ENCODE data around the gene FOXO3. TPM values are rescaled to one million over a fixed set of nuclear protein-coding genes. Genes with fewer than 3 reads are reported as not detected.

Gene FOXO3
- polyA plus RNA-seq, 1 donor (not counting 4 experiments of a cell fraction or from before 2014, with no cell fraction given) = 17.6 TPM

GRCh38 chr6:108633436-108633835 is 72.7 kb downstream of the FOXO3 start:
- no peaks in the 10 kb centered on the region for H3K9me1 ChIP-seq (ENCODE audit: control insufficient read depth, extremely low read depth, insufficient read depth, low read length)
- peaks cover 17% of the 10 kb centered on the region for H3K4me1 ChIP-seq (ENCODE audit: control insufficient read depth, extremely low read depth, insufficient read depth, low read length)
- H3K36me3 ChIP-seq (ENCODE audit: control insufficient read depth in 2 of 2, extremely low read depth in 1 of 2, insufficient read depth in 2 of 2, low read length in 2 of 2) = no peaks in the 10 kb centered on the region
- no peak for DNase-seq (ENCODE audit: low read depth, low spot score)
- no peaks in the 10 kb centered on the region for H3K27me3 ChIP-seq (ENCODE audit: control insufficient read depth, extremely low read depth, insufficient read depth, low read length)
- no peak overlapping the region for H2AFZ ChIP-seq (ENCODE audit: control insufficient read depth, low read length)
- H3K9me3 ChIP-seq (ENCODE audit: control insufficient read depth, low read depth, low read length) = no peaks in the 10 kb centered on the region
- no peak overlapping the region for H3K4me2 ChIP-seq (ENCODE audit: control insufficient read depth, extremely low read depth, insufficient read depth, low read depth, low read length)
- no peak overlapping the region for H3K27ac ChIP-seq (ENCODE audit: control insufficient read depth, insufficient read depth, low read length)
- H3K79me2 ChIP-seq (ENCODE audit: control insufficient read depth, insufficient read depth, low read length) = peaks cover 75% of the 10 kb centered on the region
- FAIRE-seq = no peak
- peaks cover 8% of the 10 kb centered on the region for H4K20me1 ChIP-seq (ENCODE audit: control insufficient read depth, extremely low read depth, insufficient read depth, low read length)
- dilution Hi-C loops (cut with MboI; ENCODE audit: extremely low pct_ligation_motif_present, low sequenced_read_pairs) = no loop called here
- H3K4me3 ChIP-seq (ENCODE audit: control insufficient read depth in 2 of 3, extremely low read depth in 1 of 3, insufficient read depth in 2 of 3, low read depth in 1 of 3, low read length in 3 of 3) = no peak overlapping the region
- no peak overlapping the region for H3K9ac ChIP-seq (ENCODE audit: control insufficient read depth, extremely low read depth, insufficient read depth, low read length)
- no peak for TF ChIP-seq EZH2 (IDR thresholded peaks at IDR 0.05; ENCODE audit: low read length)
- TF ChIP-seq, protein P1, sequence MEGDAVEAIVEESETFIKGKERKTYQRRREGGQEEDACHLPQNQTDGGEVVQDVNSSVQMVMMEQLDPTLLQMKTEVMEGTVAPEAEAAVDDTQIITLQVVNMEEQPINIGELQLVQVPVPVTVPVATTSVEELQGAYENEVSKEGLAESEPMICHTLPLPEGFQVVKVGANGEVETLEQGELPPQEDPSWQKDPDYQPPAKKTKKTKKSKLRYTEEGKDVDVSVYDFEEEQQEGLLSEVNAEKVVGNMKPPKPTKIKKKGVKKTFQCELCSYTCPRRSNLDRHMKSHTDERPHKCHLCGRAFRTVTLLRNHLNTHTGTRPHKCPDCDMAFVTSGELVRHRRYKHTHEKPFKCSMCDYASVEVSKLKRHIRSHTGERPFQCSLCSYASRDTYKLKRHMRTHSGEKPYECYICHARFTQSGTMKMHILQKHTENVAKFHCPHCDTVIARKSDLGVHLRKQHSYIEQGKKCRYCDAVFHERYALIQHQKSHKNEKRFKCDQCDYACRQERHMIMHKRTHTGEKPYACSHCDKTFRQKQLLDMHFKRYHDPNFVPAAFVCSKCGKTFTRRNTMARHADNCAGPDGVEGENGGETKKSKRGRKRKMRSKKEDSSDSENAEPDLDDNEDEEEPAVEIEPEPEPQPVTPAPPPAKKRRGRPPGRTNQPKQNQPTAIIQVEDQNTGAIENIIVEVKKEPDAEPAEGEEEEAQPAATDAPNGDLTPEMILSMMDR (optimal IDR thresholded peaks at IDR 0.05 in 1 of 3, IDR thresholded peaks at IDR 0.05 in 1 of 3, conservative IDR thresholded peaks at IDR 0.05 in 1 of 3; ENCODE audit: extremely low read depth in 1 of 3, insufficient read depth in 2 of 3, low read length in 3 of 3) = no peak

GRCh38 chr6:108635505-108636226 is 74.9 kb downstream of the FOXO3 start:
- no peak for FAIRE-seq
- H3K9me3 ChIP-seq (ENCODE audit: control insufficient read depth, low read depth, low read length) = no peaks in the 10 kb centered on the region
- TF ChIP-seq, protein P1 (optimal IDR thresholded peaks at IDR 0.05 in 1 of 3, IDR thresholded peaks at IDR 0.05 in 1 of 3, conservative IDR thresholded peaks at IDR 0.05 in 1 of 3; ENCODE audit: extremely low read depth in 1 of 3, insufficient read depth in 2 of 3, low read length in 3 of 3) = no peak
- no peak for TF ChIP-seq EZH2 (IDR thresholded peaks at IDR 0.05; ENCODE audit: low read length)
- H3K4me2 ChIP-seq (ENCODE audit: control insufficient read depth, extremely low read depth, insufficient read depth, low read depth, low read length) = no peak overlapping the region
- peaks cover 10% of the 10 kb centered on the region for H3K4me1 ChIP-seq (ENCODE audit: control insufficient read depth, extremely low read depth, insufficient read depth, low read length)
- no peaks in the 10 kb centered on the region for H3K27me3 ChIP-seq (ENCODE audit: control insufficient read depth, extremely low read depth, insufficient read depth, low read length)
- H3K9me1 ChIP-seq (ENCODE audit: control insufficient read depth, extremely low read depth, insufficient read depth, low read length) = no peaks in the 10 kb centered on the region
- H3K4me3 ChIP-seq (ENCODE audit: control insufficient read depth in 2 of 3, extremely low read depth in 1 of 3, insufficient read depth in 2 of 3, low read depth in 1 of 3, low read length in 3 of 3) = no peak overlapping the region
- H3K9ac ChIP-seq (ENCODE audit: control insufficient read depth, extremely low read depth, insufficient read depth, low read length) = no peak overlapping the region
- H3K27ac ChIP-seq (ENCODE audit: control insufficient read depth, insufficient read depth, low read length) = no peak overlapping the region
- H3K79me2 ChIP-seq (ENCODE audit: control insufficient read depth, insufficient read depth, low read length) = peaks cover 69% of the 10 kb centered on the region
- dilution Hi-C loops (cut with MboI; ENCODE audit: extremely low pct_ligation_motif_present, low sequenced_read_pairs) = no loop called here
- no peak for DNase-seq (ENCODE audit: low read depth, low spot score)
- H2AFZ ChIP-seq (ENCODE audit: control insufficient read depth, low read length) = no peak overlapping the region
- H3K36me3 ChIP-seq (ENCODE audit: control insufficient read depth in 2 of 2, extremely low read depth in 1 of 2, insufficient read depth in 2 of 2, low read length in 2 of 2) = no peaks in the 10 kb centered on the region
- peaks cover 8% of the 10 kb centered on the region for H4K20me1 ChIP-seq (ENCODE audit: control insufficient read depth, extremely low read depth, insufficient read depth, low read length)
